GM12878 (cell line): Measurements from ENCODE around the gene GEMIN2. TPM values are rescaled to one million over a fixed set of nuclear protein-coding genes. Genes with fewer than 3 reads are reported as not detected.
"Not testable (repeated sequence)": the region's sequence is repeated elsewhere in the genome, so short reads cannot be mapped to it uniquely, and the experiment has no call there.

ENCODE experiments used
- ATAC-seq: fragments of 200-7000 bp; cut with Tn5 transposase; 3 replicates; pipeline ENCODE4 v1.9.1; 2020; ENCODE audit warnings: mild to moderate bottlenecking, moderate library complexity
- BruUV-seq: library from RNA; stranded (reverse); fragments of 400-500 nt; replicated peaks from 2 replicates; lab custom pipeline; 2021; lab: Mats Ljungman, UMichigan
- CTCF ChIA-PET: fragments of 300-600 bp; sonication (Branson Sonifier 250); formaldehyde crosslinking; extraction: SDS; loops from one replicate; lab custom pipeline; 2021; ENCODE audit warnings: inconsistent platforms; lab: Yijun Ruan, JAX
- POLR2A ChIA-PET: fragments of 350-600 bp; formaldehyde crosslinking; extraction: SDS; loops from one replicate; lab custom pipeline; 2021; ENCODE audit warnings: inconsistent platforms; lab: Charles Lee
- RAD21 ChIA-PET: fragments of 300-600 bp; sonication (Branson Sonifier 250); formaldehyde crosslinking; loops from one replicate; lab custom pipeline; 2023; ENCODE audit warnings: antibody characterized with exemption; ENCODE audit not compliant: unreplicated experiment; lab: Charles Lee
- SMC1A ChIA-PET: fragments of 300-600 bp; sonication (Branson Sonifier 250); formaldehyde crosslinking; loops from one replicate; lab custom pipeline; 2023; ENCODE audit not compliant: unreplicated experiment, uncharacterized antibody; lab: Charles Lee
- DNase-seq: peaks from one replicate; pipeline ENCODE4 v3.0.0-alpha.2; 2011; ENCODE audit warnings: low read depth, low spot score
- FAIRE-seq: peaks from 3 replicates; lab custom pipeline; 2011; peaks lifted over from hg19 to GRCh38; lab: Jason Lieb, UNC
- H2AFZ ChIP-seq: 2 replicates; pipeline ENCODE4 v1.6.0; 2011; ENCODE audit warnings: low read depth, low read length, control low read depth; ENCODE audit not compliant: control insufficient read depth
- H3K27ac ChIP-seq: 2 replicates; pipeline ENCODE4 v1.5.1; 2011; ENCODE audit warnings: control low read depth; ENCODE audit not compliant: control insufficient read depth, insufficient read depth
- H3K27me3 ChIP-seq, 2 experiments: replicated peaks in 1 of 2; 2 replicates each; pipeline versions ENCODE4 v1.6.0 to v1.6.1; 2011; ENCODE audit warnings: low read length in 1 of 2; ENCODE audit not compliant: control insufficient read depth in 2 of 2, insufficient read depth in 2 of 2
- H3K36me3 ChIP-seq, 2 experiments: 2 replicates each; pipeline ENCODE4 v1.5.1; 2011; ENCODE audit warnings: low read length in 1 of 2; ENCODE audit not compliant: control insufficient read depth in 2 of 2, insufficient read depth in 2 of 2
- H3K4me1 ChIP-seq: 2 replicates; pipeline ENCODE4 v1.6.1; 2011; ENCODE audit warnings: mild to moderate bottlenecking, low read length, moderate library complexity, mixed read lengths; ENCODE audit not compliant: control insufficient read depth, insufficient read depth
- H3K4me2 ChIP-seq: 2 replicates; pipeline ENCODE4 v1.6.0; 2011; ENCODE audit warnings: control low read depth; ENCODE audit not compliant: control insufficient read depth, insufficient read depth
- H3K4me3 ChIP-seq: fragments of 200-600 bp; sonication (generic); 2 replicates; pipeline ENCODE4 v1.5.1; 2016
- H3K79me2 ChIP-seq: 2 replicates; pipeline ENCODE4 v1.6.0; 2011; ENCODE audit warnings: low read length; ENCODE audit not compliant: control insufficient read depth, insufficient read depth
- H3K9ac ChIP-seq: 2 replicates; pipeline ENCODE4 v1.8.0; 2011; ENCODE audit warnings: low read length, control low read depth, mixed read lengths; ENCODE audit not compliant: control insufficient read depth, insufficient read depth
- H3K9me3 ChIP-seq: replicated peaks from 3 replicates; pipeline ENCODE4 v1.5.1; 2011; ENCODE audit warnings: mild to moderate bottlenecking, low read length; ENCODE audit not compliant: control insufficient read depth, insufficient read depth
- H4K20me1 ChIP-seq: 2 replicates; pipeline ENCODE4 v1.6.0; 2011; ENCODE audit not compliant: control insufficient read depth, insufficient read depth
- BCL11A ChIP-seq: IDR thresholded peaks from 2 replicates; pipeline ENCODE4 v1.6.1; 2011; ENCODE audit warnings: low read depth, low read length
- CREB1 ChIP-seq: IDR thresholded peaks from 2 replicates; pipeline ENCODE4 v1.6.1; 2012; ENCODE audit warnings: low read depth, mild to moderate bottlenecking, inconsistent platforms
- EZH2 ChIP-seq: IDR thresholded peaks from 2 replicates; pipeline ENCODE4 v1.6.1; 2012; ENCODE audit warnings: low read depth, mild to moderate bottlenecking, control low read depth, inconsistent platforms, low read length, borderline replicate concordance; ENCODE audit not compliant: control insufficient read depth
- FOXM1 ChIP-seq: IDR thresholded peaks from 2 replicates; pipeline ENCODE4 v1.6.1; 2012; ENCODE audit warnings: low read depth, mild to moderate bottlenecking, inconsistent platforms, low read length, moderate library complexity
- GATAD2B ChIP-seq: fragments of 450-650 bp; conservative IDR thresholded peaks from 2 replicates; pipeline ENCODE4 v1.6.1; 2017; ENCODE audit warnings: low read depth, mild to moderate bottlenecking, moderate library complexity
- KLF5 ChIP-seq: fragments of 450-650 bp; IDR thresholded peaks from 2 replicates; pipeline ENCODE4 v1.6.1; 2014; ENCODE audit warnings: mild to moderate bottlenecking; ENCODE audit not compliant: partially characterized antibody
- MYB ChIP-seq: fragments of 150-350 bp; IDR thresholded peaks from 2 replicates; pipeline ENCODE4 v1.6.1; 2014; ENCODE audit warnings: mild to moderate bottlenecking, low read depth, low read length, borderline replicate concordance
- NFYB ChIP-seq: IDR thresholded peaks from 2 replicates; pipeline ENCODE4 v1.6.1; 2011; ENCODE audit warnings: low read depth, mild to moderate bottlenecking, low read length, improper control_type of control experiment, moderate library complexity; ENCODE audit not compliant: insufficient read depth
- NKRF ChIP-seq: fragments of 450-650 bp; conservative IDR thresholded peaks from 2 replicates; pipeline ENCODE4 v1.6.1; 2017; ENCODE audit warnings: mild to moderate bottlenecking, moderate library complexity
- PBX3 ChIP-seq: IDR thresholded peaks from 2 replicates; pipeline ENCODE4 v1.6.1; 2011; ENCODE audit warnings: mild to moderate bottlenecking, low read depth, low read length, moderate library complexity; ENCODE audit not compliant: insufficient replicate concordance
- TBL1XR1 ChIP-seq: IDR thresholded peaks from 2 replicates; pipeline ENCODE4 v1.6.1; 2012; ENCODE audit warnings: low read depth, low read length, improper control_type of control experiment
- TCF7 ChIP-seq: IDR thresholded peaks from 2 replicates; pipeline ENCODE4 v1.6.1; 2014; ENCODE audit warnings: antibody characterized with exemption, borderline replicate concordance
- WGBS: methylation state at CpG from one replicate; pipeline ENCODE4 v1.1.6; 2016; ENCODE audit warnings: low lambda C conversion rate; ENCODE audit not compliant: insufficient replicate concordance, insufficient coverage; ENCODE audit errors: missing lambda C conversion rate; 5-methylcytosine and 5-hydroxymethylcytosine counted together
- in situ Hi-C: fragments of 300-500 bp; cut with MboI; formaldehyde crosslinking; loops from 9 replicates; pipeline ENCODE4 v1.14.3; 2018; ENCODE audit warnings: mixed read lengths
- intact Hi-C: fragments of 100-400 bp; cut with micrococcal nuclease; formaldehyde crosslinking; loops from one replicate; pipeline ENCODE4 v1.14.2; 2022; ENCODE audit not compliant: unreplicated experiment
- polyA plus RNA-seq, 11 experiments: library from polyadenylated mRNA; depleted of rRNA in 4 of 11; unstranded in 6 of 11; stranded (reverse) in 5 of 11; fragments of >200 nt; fragmentation: Nextera tagmentation in 4 of 11; fragmentation: Illumina TruSeq in 1 of 11; extraction: Ambion mirVana in 4 of 11; extraction: Trizol in 1 of 11; gene quantifications; 1 replicate in 1 of 11; 2 replicates in 10 of 11; pipeline versions ENCODE4 v1.2.1 to v1.2.3, GENCODE V29; 2011 to 2016; ENCODE audit warnings: inconsistent platforms in 2 of 11, missing spikeins in 2 of 11, low read depth in 1 of 11
- total RNA-seq, 4 experiments: library from RNA; depleted of rRNA in 3 of 4; stranded (reverse); fragments of >200 nt in 3 of 4; fragmentation: Illumina TruSeq in 1 of 4; extraction: Trizol in 1 of 4; gene quantifications; 2 replicates each; pipeline versions ENCODE4 v1.2.1 to v1.2.3, GENCODE V29; 2013 to 2021
- TF ChIP-seq, protein P1 (sequence below): IDR thresholded peaks from 2 replicates; pipeline ENCODE4 v1.6.1; 2011; ENCODE audit warnings: low read depth, low read length, improper control_type of control experiment, borderline replicate concordance

GEMIN2 gene
- total and polyA plus RNA-seq, 10 of the 15 experiments (the other 5 are each of a cell fraction or from before 2014, with no cell fraction given): 25.9 to 69.3 (median 46.1) TPM

DNA sequence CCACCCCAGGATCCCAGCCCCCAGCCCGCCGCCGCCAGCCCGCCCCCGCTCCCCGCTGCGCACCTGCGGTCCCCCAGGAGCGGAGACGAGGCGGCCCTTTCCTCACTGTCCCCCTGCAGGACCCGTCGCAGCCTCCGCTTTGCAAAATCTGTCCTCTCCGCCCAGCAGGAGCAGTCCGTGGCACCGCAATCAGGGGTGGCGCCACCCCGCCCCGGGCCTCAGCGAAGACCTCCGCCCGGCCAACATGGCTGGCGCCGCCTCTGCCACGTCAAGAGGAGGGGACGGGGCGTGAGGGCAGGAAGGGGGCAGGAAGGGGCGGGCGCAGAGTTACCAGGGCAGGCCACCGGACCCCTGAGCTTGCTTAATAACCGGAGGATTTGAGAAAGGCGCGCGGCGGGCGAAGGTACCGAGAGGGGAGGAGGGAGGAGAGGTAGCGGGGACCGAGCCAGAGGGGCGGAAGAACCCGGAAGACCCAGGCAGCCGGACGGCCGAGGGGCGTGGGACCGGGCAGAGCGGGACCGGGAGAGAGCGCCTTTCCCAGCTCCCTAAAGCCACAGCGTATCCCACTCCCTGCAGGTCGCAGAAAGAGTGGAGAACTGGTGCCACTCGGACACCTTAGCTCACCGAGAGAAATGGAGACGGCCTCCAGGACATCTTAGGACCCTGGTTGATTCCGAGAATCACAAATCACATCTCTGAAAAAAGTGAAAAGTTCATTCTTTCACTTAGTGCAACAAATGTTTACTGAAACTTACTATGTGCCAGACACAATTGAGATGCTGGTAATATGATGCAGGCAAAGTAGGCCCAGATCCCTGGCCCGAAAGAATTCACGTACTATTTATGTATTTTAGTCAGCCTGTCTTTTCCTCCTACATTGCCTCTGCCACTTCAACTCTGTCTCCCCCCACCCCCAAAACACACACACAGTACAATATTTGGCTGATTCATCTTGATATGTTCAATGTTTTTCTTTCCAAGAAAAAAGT lies 10.9 kb upstream of the GEMIN2 start, which contains the start of gene SEC23A (continued):
- TF ChIP-seq, protein P1, sequence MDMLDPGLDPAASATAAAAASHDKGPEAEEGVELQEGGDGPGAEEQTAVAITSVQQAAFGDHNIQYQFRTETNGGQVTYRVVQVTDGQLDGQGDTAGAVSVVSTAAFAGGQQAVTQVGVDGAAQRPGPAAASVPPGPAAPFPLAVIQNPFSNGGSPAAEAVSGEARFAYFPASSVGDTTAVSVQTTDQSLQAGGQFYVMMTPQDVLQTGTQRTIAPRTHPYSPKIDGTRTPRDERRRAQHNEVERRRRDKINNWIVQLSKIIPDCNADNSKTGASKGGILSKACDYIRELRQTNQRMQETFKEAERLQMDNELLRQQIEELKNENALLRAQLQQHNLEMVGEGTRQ: no peak
- TF ChIP-seq GATAD2B (no peak; the same call in 1 of the 2 replicates), TCF7 (peak; percentile 11; the same call in 1 of the 2 replicates), NFYB (no peak), KLF5 (no peak), MYB (no peak), TBL1XR1 (0 out of 2 replicates have a peak, but pooled peaks have one; percentile 25), BCL11A (no peak), CREB1 (peak; percentile 79; the same call in 1 of the 2 replicates), FOXM1 (no peak), NKRF (no peak; the same call in 1 of the 2 replicates), EZH2 (no peak), PBX3 (no peak)

DNA sequence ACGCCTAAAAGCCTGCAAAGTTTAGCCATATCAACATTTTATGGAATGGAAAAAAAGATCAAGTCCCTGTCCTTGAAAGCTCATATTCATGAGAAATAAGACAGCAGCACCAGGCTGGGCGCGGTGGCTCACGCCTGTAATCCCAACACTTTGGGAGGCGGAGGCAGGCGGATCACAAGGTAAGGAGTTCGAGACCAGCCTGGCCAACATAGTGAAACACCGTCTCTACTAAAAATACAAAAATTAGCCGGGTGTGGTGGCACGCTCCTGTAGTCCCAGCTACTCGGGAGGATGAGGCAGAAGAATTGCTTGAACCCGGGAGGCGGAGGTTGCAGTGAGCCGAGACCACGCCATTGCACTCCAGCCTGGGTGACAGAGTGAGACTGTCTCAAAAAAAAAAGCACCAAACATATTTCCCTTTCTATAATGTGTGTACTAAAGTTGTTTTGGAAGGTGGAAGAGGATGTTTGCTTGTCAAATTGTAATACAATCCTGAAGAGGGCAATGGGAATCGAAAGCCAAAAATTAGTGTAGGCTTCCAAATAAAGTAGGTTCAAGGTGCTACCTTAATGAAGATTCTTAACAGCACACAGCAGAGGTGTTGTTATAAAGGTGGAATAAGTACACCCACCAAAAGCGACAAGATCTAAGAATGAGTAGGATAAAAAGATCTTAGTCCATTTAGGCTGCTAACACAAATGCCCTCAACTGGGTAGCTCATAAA lies 9.9 kb upstream of the GEMIN2 start:
- BruUV-seq, H3K36me3 ChIP-seq, DNase-seq, intact Hi-C loops, ATAC-seq, H2AFZ ChIP-seq, H3K4me1 ChIP-seq, FAIRE-seq, H4K20me1 ChIP-seq, H3K27me3 ChIP-seq, H3K9me3 ChIP-seq, in situ Hi-C loops: not testable (repeated sequence)
- peak overlapping the region; percentile 64 for H3K4me2 ChIP-seq
- WGBS: 70% methylated on average over 17 of the region's 17 CpGs
- H3K27ac ChIP-seq: peak overlapping the region; percentile 73; the same call in 1 of the 2 replicates
- ChIA-PET POLR2A (interaction anchor here (0.6 to 2.6 kb wide), 6 partner anchors 8 to 324 kb away, joined by 3 to 22 read pairs (median 4); partner anchors contain the start of gene GEMIN2), RAD21 (interaction anchor here (0.6 to 3.9 kb wide), 5 partner anchors 10 to 327 kb away, joined by 3 to 28 read pairs (median 4); partner anchors contain the start of genes FBXO33, GEMIN2 and TRAPPC6B), CTCF (interaction anchor here (0.7 to 3.1 kb wide), 7 partner anchors 9 to 365 kb away, joined by 3 to 13 read pairs (median 4); partner anchors contain the start of gene GEMIN2), SMC1A (interaction anchor here (0.7 to 5.1 kb wide), 5 partner anchors 10 to 363 kb away, joined by 3 to 39 read pairs (median 3); partner anchors contain the start of gene GEMIN2)
- peak overlapping the region; percentile 79 for H3K9ac ChIP-seq
- H3K79me2 ChIP-seq: peaks cover 38% of the 10 kb centered on the region
- H3K4me3 ChIP-seq: peak overlapping the region; percentile 84
